OCI-LY1 (cell line): ENCODE measurements around the gene PAX2.

ENCODE experiments used
- H2AFZ ChIP-seq: fragments of 200-600 bp; sonication (generic), shearing (Covaris generic); 2 replicates; pipeline ENCODE4 v1.6.0; 2014; ENCODE audit warnings: antibody characterized with exemption, mild to moderate bottlenecking, low read length
- H3F3A ChIP-seq: fragments of 200-600 bp; sonication (generic), shearing (Covaris generic); 2 replicates; pipeline ENCODE4 v1.6.0; 2014; ENCODE audit warnings: mild to moderate bottlenecking, antibody characterized with exemption, low read length, moderate library complexity; ENCODE audit not compliant: insufficient read depth
- H3K27ac ChIP-seq: fragments of 200-600 bp; sonication (generic); 2 replicates; pipeline ENCODE4 v1.5.1; 2014; ENCODE audit warnings: low read length, mixed run types, mild to moderate bottlenecking, low read depth; ENCODE audit not compliant: poor library complexity, severe bottlenecking
- H3K27me3 ChIP-seq: fragments of 200-600 bp; sonication (generic); 2 replicates; pipeline ENCODE4 v1.6.0; 2014; ENCODE audit warnings: antibody characterized with exemption, mild to moderate bottlenecking, low read length, moderate library complexity; ENCODE audit not compliant: insufficient read depth
- H3K36me3 ChIP-seq: fragments of 200-600 bp; sonication (generic); 2 replicates; pipeline ENCODE4 v1.6.1; 2014; ENCODE audit warnings: mild to moderate bottlenecking, antibody characterized with exemption, low read length, moderate library complexity, mixed read lengths; ENCODE audit not compliant: insufficient read depth
- H3K4me1 ChIP-seq: fragments of 200-600 bp; sonication (generic); 2 replicates; pipeline ENCODE4 v1.5.1; 2014; ENCODE audit warnings: mild to moderate bottlenecking, low read length, moderate library complexity; ENCODE audit not compliant: insufficient read depth, severe bottlenecking
- H3K4me2 ChIP-seq: fragments of 200-600 bp; sonication (generic), shearing (Covaris generic); 2 replicates; pipeline ENCODE4 v1.6.1; 2014; ENCODE audit warnings: low read length
- H3K4me3 ChIP-seq: fragments of 200-600 bp; sonication (generic); 2 replicates; pipeline ENCODE4 v1.5.1; 2014; ENCODE audit warnings: low read length, low read depth, mild to moderate bottlenecking, mixed read lengths; ENCODE audit not compliant: poor library complexity, severe bottlenecking
- H3K79me2 ChIP-seq: fragments of 200-600 bp; shearing (Covaris generic); 2 replicates; pipeline ENCODE4 v1.6.1; 2016; ENCODE audit warnings: mixed run types, low read length, mixed read lengths; ENCODE audit not compliant: insufficient read depth
- H3K9ac ChIP-seq: fragments of 200-600 bp; sonication (generic), shearing (Covaris generic); 2 replicates; pipeline ENCODE4 v1.6.1; 2014; ENCODE audit warnings: mild to moderate bottlenecking, low read length, mixed read lengths
- H3K9me2 ChIP-seq: fragments of 200-600 bp; sonication (generic), shearing (Covaris generic); 2 replicates; pipeline ENCODE4 v1.6.1; 2014; ENCODE audit warnings: low read depth, mild to moderate bottlenecking, low read length, mixed read lengths
- H3K9me3 ChIP-seq: fragments of 200-600 bp; shearing (Covaris generic); 2 replicates; pipeline ENCODE4 v1.6.1; 2014; ENCODE audit warnings: low read length, mixed read lengths
- H4K20me1 ChIP-seq: fragments of 200-600 bp; sonication (generic), shearing (Covaris generic); 2 replicates; pipeline ENCODE4 v1.6.0; 2016; ENCODE audit warnings: mild to moderate bottlenecking, low read length; ENCODE audit not compliant: insufficient read depth
- CTCF ChIP-seq: fragments of 200-600 bp; sonication (generic), shearing (Covaris generic); IDR thresholded peaks from 2 replicates; pipeline ENCODE4 v1.5.1; 2017; ENCODE audit warnings: mild to moderate bottlenecking, antibody characterized with exemption, low read length, moderate library complexity, mixed read lengths
- EZH2 ChIP-seq: fragments of 200-600 bp; sonication (generic), shearing (Covaris generic); IDR thresholded peaks from 2 replicates; pipeline ENCODE4 v1.8.0; 2017; ENCODE audit warnings: borderline replicate concordance, mixed run types, mild to moderate bottlenecking, antibody characterized with exemption, low read length, moderate library complexity, mixed read lengths

The PAX2 gene

GRCh38 chr10:100735087-100735336 is 10.4 kb upstream of the PAX2 start:
- Histone ChIP-seq H3K9me2 (no peaks in the 10 kb centered on the region), H3F3A (no peaks in the 10 kb centered on the region), H4K20me1 (no peaks in the 10 kb centered on the region), H3K9ac (no peak overlapping the region), H3K36me3 (no peaks in the 10 kb centered on the region), H3K27me3 (no peaks in the 10 kb centered on the region), H3K79me2 (no peaks in the 10 kb centered on the region), H3K9me3 (no peaks in the 10 kb centered on the region), H3K4me1 (peaks cover 6% of the 10 kb centered on the region), H3K4me2 (no peak overlapping the region), H3K27ac (no peak overlapping the region), H2AFZ (no peak overlapping the region), H3K4me3 (no peak overlapping the region)
- TF ChIP-seq EZH2, result no peak
- TF ChIP-seq CTCF, result no peak

DNA sequence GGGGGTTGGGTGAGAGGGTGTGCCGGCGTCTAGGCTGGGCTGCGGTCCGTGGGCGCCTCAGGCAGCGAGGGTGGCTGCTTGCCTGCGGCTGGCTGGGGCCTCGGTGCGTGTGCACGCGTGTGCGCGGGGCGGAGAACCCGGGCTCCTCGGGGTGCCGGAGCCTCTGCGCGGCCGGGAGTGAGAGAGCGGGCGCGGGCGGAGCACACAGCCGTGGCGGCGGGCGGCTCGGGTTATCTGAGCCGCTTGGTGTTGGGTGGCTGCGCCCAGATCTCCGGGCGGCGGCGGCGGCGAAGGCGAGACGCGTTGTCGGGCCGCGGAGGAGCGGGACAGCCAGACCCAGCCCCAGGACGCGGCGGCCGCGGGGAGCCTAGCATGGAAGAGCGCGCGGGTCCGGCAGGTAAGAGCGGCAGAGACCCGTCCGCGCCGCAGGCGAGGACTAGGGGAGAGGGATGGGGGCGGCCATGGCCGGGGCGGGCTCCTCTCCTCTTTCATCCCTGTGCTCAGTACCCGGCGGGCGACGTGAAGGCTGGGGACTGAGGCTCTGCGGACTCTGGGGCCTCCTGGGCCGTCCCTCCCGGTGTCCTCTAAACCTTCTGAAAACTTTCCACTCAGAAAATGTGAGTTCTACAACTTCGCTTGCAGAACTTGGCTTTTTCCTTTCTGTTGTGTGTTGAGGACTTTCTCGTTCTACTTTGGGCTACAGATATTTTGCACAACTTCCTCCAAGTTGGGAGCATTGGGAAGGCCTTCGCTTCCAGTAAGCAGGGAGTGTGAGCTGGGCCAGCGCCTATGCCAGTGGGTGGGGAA is 9.8 kb upstream of the PAX2 start:
- Histone ChIP-seq H3K9me2 (no peaks in the 10 kb centered on the region), H4K20me1 (no peaks in the 10 kb centered on the region), H3K79me2 (no peaks in the 10 kb centered on the region), H3K4me1 (peaks cover 6% of the 10 kb centered on the region), H3K27me3 (no peaks in the 10 kb centered on the region), H3K4me2 (no peak overlapping the region), H3F3A (no peaks in the 10 kb centered on the region), H3K4me3 (no peak overlapping the region), H3K9me3 (no peaks in the 10 kb centered on the region), H3K27ac (no peak overlapping the region), H2AFZ (no peak overlapping the region), H3K36me3 (no peaks in the 10 kb centered on the region), H3K9ac (no peak overlapping the region)
- TF ChIP-seq CTCF, result no peak
- TF ChIP-seq EZH2, result no peak

- no peaks in the 10 kb centered on the region for H3K79me2 ChIP-seq
- H3K36me3 ChIP-seq, result no peaks in the 10 kb centered on the region
- H3K27me3 ChIP-seq, result no peaks in the 10 kb centered on the region
- H3K4me3 ChIP-seq, result no peak overlapping the region
- no peak overlapping the region for H2AFZ ChIP-seq
- no peaks in the 10 kb centered on the region for H3K9me2 ChIP-seq
- H3K27ac ChIP-seq, result no peak overlapping the region
- no peaks in the 10 kb centered on the region for H3F3A ChIP-seq
- no peak overlapping the region for H3K9ac ChIP-seq
- no peak overlapping the region for H3K4me2 ChIP-seq
- H4K20me1 ChIP-seq, result no peaks in the 10 kb centered on the region
- no peaks in the 10 kb centered on the region for H3K9me3 ChIP-seq
- peaks cover 6% of the 10 kb centered on the region for H3K4me1 ChIP-seq
- TF ChIP-seq EZH2 (no peak), CTCF (no peak)
Measured at GRCh38 chr10:100736144-100736808, 9.1 kb upstream of the PAX2 start.
